HS-27A (cell line): ENCODE measurements around the gene NPBWR2.

ENCODE experiments used
- DNase-seq: peaks from one replicate; pipeline ENCODE4 v3.0.0-alpha.2; 2012; ENCODE audit warnings: low read depth, missing footprints

NPBWR2 gene

GRCh38 chr20:64071341-64072332 lies 35.7 kb downstream of the NPBWR2 start:
- DNase-seq = no peak

- DNase-seq = no peak
Observed at GRCh38 chr20:64070244-64070993, 36.9 kb downstream of the NPBWR2 start.

DNA sequence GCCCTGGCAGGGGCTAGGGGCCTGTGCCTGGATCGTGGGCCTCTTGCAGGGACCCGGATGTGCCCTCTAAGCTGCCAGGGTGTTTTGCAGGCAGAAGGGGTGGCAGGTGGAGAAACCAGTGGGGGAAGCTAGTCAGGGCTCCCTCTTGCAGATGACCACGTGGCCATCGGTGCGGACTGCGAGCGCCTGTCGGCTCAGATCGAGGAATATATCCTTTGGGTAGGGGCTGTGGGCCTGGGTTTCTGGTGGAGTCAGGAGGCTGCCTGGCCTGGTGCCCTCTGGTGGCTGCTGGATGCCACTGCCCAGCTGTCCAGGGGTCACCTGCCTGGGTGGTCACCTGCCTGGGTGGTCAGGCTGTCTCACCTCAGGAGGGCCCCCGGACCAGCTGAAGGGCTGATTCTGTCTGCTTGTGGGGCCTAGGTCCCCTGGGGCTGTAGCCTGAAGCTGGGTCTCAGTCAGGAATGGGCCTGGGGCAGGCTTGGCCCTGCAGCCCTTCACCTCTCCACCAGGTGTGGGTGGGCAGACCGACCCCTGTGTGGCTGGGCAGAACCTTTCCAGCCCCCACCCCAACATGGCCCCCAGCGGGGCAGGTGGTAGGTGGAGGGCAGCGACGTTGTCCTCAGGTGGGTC lies 37.6 kb downstream of the NPBWR2 start:
- DNase-seq = no peak

DNA sequence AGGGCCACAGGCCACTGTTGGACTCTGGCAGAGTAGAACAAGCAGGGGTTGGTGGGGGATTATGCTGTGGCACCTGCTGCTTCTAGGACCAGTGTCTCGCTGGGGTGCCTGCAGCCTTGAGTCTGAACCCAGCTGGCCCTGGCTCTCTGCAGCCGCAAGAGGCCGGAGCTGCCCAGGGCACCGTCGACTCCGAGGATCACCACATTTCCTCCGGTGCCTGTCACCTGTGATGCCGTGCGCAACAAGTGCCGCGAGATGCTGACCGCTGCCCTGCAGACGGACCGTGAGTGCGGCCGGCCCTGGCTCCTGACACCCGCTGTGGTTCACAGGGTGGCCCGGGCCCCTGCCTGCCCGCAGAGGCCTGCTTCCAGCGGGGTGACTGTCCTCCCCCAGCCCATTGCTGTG lies 38.2 kb downstream of the NPBWR2 start:
- no peak for DNase-seq

GRCh38 chr20:64068386-64069208 lies 38.8 kb downstream of the NPBWR2 start:
- no peak for DNase-seq

DNA sequence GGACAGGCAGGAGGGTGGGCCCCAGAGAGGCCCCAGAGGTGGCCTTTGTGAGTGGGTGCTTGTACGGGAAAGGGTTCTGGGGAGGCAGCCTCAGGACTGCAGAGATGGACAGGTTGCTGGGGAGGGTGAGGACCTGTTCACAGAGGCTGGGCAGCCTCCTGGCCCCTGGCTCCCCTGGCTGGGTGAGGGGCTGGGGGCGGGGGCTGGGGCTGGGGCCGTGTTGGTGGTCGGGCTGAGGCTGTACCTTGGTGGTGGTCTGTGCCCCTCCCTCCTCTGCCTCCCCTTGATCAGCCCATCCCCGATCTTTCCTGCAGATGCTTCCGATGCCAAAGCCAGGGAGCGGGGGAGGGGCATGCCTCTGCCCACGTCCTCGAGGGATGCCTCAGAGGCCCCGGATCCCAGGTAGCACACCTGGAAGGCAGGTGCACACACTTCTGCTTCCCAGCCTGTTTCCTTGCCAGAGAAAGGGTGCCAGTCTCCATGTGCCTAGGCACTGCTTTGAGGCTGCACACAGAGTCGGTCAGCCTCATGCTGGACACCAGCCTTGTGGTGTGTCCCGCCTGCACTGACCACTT lies 39.5 kb downstream of the NPBWR2 start:
- no peak for DNase-seq

DNA sequence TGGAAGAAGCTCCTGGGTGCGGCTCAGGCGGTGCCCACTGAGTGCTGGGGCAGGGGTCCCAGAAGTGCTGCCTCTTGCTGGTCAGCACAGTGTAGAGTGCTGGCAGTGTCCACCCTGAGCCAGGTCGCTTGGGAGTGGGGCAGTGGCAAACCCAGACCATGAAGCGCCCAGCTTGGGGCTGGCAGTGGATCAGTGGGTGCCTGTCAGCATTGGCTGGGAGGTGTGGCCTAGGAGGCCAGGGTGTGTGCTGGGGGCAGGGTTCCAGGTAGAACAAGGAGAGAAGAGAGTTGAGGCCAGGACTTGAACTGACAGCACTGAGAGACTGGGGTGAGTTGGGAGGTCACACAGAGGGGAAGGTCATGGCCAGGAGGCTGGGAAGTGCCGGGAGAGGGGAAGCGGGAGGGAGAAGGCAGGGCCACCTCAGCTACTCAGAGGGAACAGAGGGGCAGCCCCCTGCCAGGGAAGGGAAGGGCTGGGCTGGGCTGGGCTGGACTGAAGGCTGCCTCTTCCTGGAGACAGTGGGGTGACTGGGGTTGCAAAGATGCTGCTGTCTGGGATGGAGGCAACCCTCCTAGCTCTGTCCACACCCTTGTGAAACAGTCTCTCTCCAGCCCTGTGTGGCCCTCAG lies 40.2 kb downstream of the NPBWR2 start:
- DNase-seq = no peak

DNA sequence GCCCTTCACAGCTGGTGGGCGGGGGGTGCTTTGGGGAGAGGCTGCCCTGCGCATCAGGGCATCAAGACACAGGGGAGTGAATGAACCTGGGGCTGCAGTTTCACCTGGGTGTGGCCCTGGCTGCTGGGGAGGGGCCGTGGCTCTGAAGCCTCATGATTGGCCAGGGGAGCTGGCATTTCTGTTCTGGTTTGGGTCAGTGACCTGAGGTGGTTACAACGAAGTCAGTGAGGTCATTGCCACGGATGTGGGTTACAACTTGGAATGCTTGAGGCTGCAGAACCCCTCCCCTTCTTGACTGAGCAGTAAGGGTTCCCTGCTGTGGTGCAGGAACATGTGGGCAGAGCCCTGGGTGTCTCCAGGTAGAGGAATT lies 41.4 kb downstream of the NPBWR2 start:
- peak; percentile 54 for DNase-seq

DNA sequence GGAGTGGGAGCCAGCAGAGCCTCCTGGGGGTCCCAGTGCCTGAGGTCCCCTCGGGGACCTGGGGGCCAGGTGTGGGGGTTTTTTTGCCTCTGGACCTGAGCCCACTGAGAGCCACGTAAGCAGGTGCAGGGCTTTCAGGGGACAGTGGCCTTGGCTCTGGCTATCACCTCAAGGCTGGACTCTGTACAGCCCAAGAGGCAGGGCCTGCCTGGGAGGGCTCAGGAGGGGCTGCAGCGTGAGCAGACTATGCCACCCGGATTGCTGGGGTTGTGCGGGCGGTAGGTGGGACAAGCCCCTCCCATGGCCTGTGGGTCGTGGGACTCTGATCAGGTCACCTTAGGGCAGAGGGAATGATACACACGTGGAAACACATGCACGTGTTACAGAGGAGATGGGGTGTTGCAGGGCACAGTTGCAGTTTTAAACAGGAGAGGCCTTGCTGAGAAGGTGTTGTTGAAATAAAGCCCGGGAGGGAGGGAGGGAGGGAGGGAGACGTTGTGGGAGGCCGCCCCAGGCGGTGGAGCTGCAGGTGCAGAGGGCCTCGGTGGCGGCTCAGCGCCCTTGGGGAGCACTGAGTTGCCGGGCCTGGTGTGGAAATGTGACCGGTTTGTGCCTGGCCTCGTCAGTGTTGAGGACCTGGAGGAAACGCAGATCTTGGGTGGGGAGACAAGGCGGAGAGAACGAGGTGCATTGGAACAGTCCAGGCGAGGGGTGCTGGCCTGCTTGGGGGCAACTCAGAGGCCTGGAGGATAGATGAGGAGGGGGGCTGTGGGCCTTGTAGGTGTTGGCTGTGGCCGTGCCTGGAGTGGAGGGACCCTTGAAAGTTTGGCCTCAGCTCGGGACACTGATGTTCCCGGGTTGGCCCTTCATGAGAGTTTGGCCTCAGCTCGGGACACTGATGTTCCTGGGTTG lies 42.0 kb downstream of the NPBWR2 start:
- no peak for DNase-seq

DNA sequence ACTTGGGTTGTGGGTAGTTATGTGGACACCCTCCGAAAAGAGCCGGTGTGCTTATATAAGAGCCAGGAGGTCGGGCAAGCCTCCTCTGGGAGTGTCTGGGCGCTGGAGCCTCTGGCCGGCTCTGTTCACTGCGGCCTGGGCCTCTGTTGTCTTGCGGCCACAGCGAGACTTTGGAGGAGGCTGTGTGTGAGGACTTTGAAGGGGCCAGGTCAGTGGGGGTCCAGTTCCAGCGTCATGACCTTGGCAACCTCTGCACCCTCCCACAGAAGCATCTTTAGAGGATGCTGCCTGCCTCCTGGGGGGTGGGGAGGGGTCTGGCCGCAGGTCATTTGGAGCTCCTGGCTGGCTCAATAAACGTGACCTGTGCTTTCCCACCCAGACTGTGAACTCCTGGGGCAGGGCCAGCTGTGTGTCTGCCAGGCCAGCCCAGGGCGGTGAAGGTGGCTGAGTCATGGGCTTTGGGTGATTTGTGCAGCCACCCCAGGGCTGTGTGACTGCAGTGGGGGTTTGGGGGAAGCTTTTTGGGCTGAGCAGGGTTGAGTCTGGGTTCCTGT lies 43.1 kb downstream of the NPBWR2 start:
- no peak for DNase-seq

DNA sequence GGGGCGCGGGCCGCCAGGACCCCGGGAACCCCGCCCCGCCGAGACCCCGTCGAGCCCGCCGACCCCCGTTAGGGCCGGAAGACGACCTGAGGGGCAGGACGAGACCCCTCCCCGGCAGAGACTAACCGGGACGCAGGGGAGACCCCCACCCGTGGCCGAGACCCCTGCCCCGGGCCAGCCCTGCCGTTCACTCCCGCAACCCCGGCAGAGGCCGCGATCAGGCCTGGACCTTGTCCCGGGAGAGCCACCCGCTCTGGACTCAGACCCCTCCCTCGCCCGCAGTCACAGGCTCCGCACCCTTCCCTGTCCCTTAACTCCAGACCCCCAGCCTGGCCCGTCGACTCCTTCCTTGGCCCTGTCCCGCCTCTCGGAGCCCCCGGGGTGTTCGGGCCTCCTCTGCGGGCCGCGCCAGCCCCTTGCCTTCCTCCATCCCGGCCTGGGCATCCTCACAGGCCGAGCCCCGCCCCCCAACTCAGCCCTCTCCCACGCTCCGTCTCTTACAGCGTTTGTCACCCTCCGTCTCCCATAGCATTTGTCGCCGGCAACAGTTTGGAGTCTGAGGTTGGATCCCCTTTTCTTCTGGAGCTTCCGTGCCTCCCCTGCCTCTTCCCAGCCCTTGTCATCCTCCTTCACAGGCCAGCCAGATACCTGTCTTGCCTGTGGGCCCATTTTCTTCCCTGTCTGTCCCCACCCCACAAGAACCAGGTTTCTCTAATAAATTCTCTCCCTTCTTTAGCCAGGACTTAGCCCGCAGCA lies 43.8 kb downstream of the NPBWR2 start:
- no peak for DNase-seq

GRCh38 chr20:64062596-64063388 lies 44.6 kb downstream of the NPBWR2 start, which contains the start of gene TCEA2:
TCEA2 (plus strand) TSS chr20:64063198; CDS start chr20:64063313, 115 bp downstream.
- DNase-seq = peak; percentile 82

- no peak for DNase-seq
Observed at GRCh38 chr20:64062276-64062595, 45.1 kb downstream of the NPBWR2 start.

DNA sequence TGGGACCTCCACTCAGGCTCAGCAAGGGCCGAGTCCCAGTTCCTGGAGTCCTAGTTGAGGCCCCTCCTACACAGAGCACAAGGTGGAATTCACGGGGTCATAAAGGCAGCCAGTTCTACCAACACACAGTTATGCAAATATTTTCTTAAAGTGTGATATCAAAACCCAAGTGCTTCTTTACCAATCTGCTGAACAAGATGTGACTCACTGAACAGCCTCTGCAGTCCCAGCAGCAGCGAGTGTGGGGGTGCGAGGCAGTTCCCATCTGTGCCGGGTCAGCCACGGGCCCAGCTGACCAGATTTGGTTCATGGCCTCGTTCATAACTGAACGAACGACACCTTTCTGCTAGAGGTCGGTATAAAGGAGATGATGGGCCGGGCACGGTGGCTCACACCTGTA lies 48.8 kb downstream of the NPBWR2 start:
- no peak for DNase-seq

DNA sequence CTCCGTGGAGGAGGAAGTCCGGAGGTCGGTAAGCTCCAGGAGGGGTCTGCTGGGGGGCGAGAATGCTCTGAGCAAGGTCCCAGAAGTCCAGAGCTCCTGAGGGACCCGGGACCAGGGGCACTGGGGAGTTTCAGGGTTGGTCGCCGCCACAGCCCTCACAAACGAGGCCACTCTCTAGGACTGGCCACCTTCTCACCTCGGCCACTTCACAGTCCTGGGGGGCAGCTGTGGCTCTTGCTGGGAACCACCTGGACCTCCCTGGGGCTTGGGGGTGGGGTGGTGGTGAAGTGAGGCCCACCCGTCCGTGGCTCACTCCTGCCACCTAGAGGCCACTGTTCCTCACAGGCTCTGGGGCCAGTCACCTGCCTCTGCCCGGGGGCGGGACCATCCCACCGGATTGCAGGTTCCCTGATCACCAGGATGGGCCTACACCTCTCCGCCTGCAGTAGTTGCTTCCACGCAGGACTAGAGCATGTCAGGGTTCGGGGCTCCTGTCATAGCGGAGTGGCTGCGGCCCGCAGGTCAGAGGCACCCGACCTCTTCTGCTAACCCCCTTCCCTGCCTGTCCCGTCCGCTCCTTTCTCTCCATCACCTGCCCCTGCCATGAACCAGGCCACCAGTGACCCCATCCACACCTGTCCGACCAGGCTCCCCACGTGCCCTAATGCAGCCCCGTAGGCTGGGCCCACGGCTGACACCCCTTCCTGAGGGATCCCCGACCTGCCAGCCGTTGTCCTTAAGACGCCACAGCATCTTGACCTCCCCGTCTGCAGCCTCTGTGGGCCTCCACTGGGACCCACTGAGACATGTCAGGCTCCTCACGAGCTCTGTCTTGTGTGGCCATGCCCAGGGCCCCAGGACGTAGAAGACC lies 49.5 kb downstream of the NPBWR2 start:
- DNase-seq = no peak

- DNase-seq = no peak
Observed at GRCh38 chr20:64056889-64057627, 50.3 kb downstream of the NPBWR2 start.

DNA sequence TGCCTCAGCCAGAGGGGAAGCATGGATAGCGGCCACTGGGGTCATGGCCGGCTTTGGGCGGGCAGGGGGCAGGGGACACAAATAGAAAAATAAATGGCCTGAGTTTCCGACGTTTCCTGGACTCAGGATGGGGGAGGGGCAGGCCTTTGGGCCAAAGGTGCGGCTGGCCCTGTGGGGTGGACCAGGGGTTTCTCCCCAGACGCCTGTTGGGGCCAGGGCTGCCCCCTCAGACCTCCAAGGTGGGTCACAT lies 50.8 kb downstream of the NPBWR2 start:
- no peak for DNase-seq
